Measurements from ENCODE around the gene CASP8AP2. TPM values are rescaled to one million over a fixed set of nuclear protein-coding genes. Genes with fewer than 3 reads are reported as not detected.

CASP8AP2 gene
- total RNA-seq, 1 experiment from 2014 or later: 22.9 TPM

DNA sequence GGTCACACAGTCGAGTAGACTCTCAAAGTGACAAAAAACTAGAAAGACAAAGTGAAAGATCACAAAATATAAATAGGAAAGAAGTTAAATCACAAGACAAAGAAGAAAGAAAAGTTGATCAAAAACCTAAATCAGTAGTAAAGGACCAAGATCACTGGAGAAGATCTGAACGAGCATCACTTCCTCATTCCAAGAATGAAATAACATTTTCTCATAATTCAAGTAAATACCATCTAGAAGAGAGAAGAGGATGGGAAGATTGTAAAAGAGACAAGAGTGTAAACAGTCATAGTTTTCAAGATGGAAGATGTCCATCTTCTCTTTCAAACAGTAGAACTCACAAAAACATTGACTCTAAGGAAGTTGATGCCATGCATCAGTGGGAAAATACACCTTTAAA, 33.0 kb downstream of the CASP8AP2 start:
- no peak overlapping the region for H3K4me3 ChIP-seq (ENCODE audit: low read depth in 2 of 2, low read length in 2 of 2)
- no peaks in the 10 kb centered on the region; the same call in 1 of the 2 replicates for H3K9me3 ChIP-seq (ENCODE audit: control insufficient read depth, insufficient read depth, low read depth, low read length)
- POLR2A ChIA-PET: no interaction called here
- ATAC-seq (no peak), DNase-seq (ENCODE audit: low read depth, low spot score) (no peak)
- no peaks in the 10 kb centered on the region for H3K27me3 ChIP-seq (ENCODE audit: control insufficient read depth, insufficient read depth, low read length)
- TF ChIP-seq TCF7L2 (IDR thresholded peaks at IDR 0.05; ENCODE audit: low read depth, low read length) (no peak), POLR2AphosphoS5 (IDR thresholded peaks at IDR 0.05; ENCODE audit: low read depth, low read length) (no peak), SIN3A (IDR thresholded peaks at IDR 0.05; ENCODE audit: borderline replicate concordance, insufficient read depth, low read depth, low read length) (no peak)
- TF ChIP-seq, protein P1, sequence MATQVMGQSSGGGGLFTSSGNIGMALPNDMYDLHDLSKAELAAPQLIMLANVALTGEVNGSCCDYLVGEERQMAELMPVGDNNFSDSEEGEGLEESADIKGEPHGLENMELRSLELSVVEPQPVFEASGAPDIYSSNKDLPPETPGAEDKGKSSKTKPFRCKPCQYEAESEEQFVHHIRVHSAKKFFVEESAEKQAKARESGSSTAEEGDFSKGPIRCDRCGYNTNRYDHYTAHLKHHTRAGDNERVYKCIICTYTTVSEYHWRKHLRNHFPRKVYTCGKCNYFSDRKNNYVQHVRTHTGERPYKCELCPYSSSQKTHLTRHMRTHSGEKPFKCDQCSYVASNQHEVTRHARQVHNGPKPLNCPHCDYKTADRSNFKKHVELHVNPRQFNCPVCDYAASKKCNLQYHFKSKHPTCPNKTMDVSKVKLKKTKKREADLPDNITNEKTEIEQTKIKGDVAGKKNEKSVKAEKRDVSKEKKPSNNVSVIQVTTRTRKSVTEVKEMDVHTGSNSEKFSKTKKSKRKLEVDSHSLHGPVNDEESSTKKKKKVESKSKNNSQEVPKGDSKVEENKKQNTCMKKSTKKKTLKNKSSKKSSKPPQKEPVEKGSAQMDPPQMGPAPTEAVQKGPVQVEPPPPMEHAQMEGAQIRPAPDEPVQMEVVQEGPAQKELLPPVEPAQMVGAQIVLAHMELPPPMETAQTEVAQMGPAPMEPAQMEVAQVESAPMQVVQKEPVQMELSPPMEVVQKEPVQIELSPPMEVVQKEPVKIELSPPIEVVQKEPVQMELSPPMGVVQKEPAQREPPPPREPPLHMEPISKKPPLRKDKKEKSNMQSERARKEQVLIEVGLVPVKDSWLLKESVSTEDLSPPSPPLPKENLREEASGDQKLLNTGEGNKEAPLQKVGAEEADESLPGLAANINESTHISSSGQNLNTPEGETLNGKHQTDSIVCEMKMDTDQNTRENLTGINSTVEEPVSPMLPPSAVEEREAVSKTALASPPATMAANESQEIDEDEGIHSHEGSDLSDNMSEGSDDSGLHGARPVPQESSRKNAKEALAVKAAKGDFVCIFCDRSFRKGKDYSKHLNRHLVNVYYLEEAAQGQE (IDR thresholded peaks at IDR 0.05; ENCODE audit: insufficient read depth in 1 of 2, low read depth in 2 of 2, low read length in 1 of 2): no peak
- TF ChIP-seq, protein P2, sequence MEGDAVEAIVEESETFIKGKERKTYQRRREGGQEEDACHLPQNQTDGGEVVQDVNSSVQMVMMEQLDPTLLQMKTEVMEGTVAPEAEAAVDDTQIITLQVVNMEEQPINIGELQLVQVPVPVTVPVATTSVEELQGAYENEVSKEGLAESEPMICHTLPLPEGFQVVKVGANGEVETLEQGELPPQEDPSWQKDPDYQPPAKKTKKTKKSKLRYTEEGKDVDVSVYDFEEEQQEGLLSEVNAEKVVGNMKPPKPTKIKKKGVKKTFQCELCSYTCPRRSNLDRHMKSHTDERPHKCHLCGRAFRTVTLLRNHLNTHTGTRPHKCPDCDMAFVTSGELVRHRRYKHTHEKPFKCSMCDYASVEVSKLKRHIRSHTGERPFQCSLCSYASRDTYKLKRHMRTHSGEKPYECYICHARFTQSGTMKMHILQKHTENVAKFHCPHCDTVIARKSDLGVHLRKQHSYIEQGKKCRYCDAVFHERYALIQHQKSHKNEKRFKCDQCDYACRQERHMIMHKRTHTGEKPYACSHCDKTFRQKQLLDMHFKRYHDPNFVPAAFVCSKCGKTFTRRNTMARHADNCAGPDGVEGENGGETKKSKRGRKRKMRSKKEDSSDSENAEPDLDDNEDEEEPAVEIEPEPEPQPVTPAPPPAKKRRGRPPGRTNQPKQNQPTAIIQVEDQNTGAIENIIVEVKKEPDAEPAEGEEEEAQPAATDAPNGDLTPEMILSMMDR (IDR thresholded peaks at IDR 0.05): no peak
- H3K4me1 ChIP-seq (ENCODE audit: control insufficient read depth, insufficient read depth, low read length): no peaks in the 10 kb centered on the region
- peaks cover 13% of the 10 kb centered on the region for H3K36me3 ChIP-seq (ENCODE audit: control insufficient read depth, insufficient read depth, low read length)
- intact Hi-C loops (cut with micrococcal nuclease; ENCODE audit: unreplicated experiment) (no loop called here), in situ Hi-C loops (cut with HindIII; ENCODE audit: low pct_unique_long_range_greater_than_20kb, low sequenced_read_pairs) (no loop called here)
- H3K27ac ChIP-seq (ENCODE audit: low read length): no peak overlapping the region
- CTCF ChIA-PET: no interaction called here
- TSS peak; percentile 67 for BruUV-seq (replicated peaks)

DNA sequence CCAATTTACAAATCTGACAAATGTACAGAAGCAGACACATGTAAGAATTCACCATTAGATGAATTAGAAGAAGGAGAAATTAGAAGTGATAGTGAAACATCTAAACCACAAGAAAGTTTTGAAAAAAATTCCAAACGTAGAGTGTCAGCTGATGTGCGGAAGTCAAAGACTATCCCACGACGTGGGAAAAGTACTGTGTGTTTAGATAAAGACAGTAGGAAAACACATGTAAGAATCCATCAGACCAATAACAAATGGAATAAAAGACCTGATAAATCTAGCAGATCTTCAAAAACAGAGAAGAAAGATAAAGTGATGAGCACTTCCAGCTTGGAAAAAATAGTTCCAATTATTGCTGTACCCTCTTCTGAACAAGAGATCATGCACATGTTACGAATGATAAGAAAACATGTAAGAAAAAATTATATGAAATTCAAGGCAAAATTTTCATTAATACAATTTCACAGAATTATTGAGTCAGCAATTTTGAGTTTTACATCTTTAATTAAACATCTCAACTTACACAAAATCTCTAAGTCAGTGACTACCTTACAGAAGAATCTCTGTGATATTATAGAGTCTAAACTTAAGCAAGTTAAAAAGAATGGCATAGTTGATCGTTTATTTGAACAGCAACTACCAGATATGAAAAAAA, 36.5 kb downstream of the CASP8AP2 start:
- in situ Hi-C loops (cut with HindIII; ENCODE audit: low pct_unique_long_range_greater_than_20kb, low sequenced_read_pairs): no loop called here
- peaks cover 20% of the 10 kb centered on the region for H3K36me3 ChIP-seq (ENCODE audit: control insufficient read depth, insufficient read depth, low read length)
- TF ChIP-seq SIN3A (IDR thresholded peaks at IDR 0.05; ENCODE audit: borderline replicate concordance, insufficient read depth, low read depth, low read length): no peak
- TF ChIP-seq POLR2AphosphoS5 (IDR thresholded peaks at IDR 0.05; ENCODE audit: low read depth, low read length): no peak
- TF ChIP-seq, protein P1 (IDR thresholded peaks at IDR 0.05; ENCODE audit: insufficient read depth in 1 of 2, low read depth in 2 of 2, low read length in 1 of 2): no peak
- TF ChIP-seq, protein P2 (IDR thresholded peaks at IDR 0.05): no peak
- no peak for TF ChIP-seq TCF7L2 (IDR thresholded peaks at IDR 0.05; ENCODE audit: low read depth, low read length)

More for the DNA sequence above, 36.5 kb downstream of the CASP8AP2 start:
- no peaks in the 10 kb centered on the region; the same call in 1 of the 2 replicates for H3K9me3 ChIP-seq (ENCODE audit: control insufficient read depth, insufficient read depth, low read depth, low read length)
- H3K4me3 ChIP-seq (ENCODE audit: low read depth in 2 of 2, low read length in 2 of 2): no peak overlapping the region
- no peak for ATAC-seq
- ChIA-PET POLR2A (no interaction called here), CTCF (no interaction called here)
- no peaks in the 10 kb centered on the region for H3K27me3 ChIP-seq (ENCODE audit: control insufficient read depth, insufficient read depth, low read length)
- H3K27ac ChIP-seq (ENCODE audit: low read length): no peak overlapping the region
- no peaks in the 10 kb centered on the region for H3K4me1 ChIP-seq (ENCODE audit: control insufficient read depth, insufficient read depth, low read length)
- BruUV-seq (replicated peaks): no TSS peak
- DNase-seq (ENCODE audit: low read depth, low spot score): no peak
- intact Hi-C loops (cut with micrococcal nuclease; ENCODE audit: unreplicated experiment): no loop called here
